GM12878 (cell line): Measurements from ENCODE around the gene KCNJ14. TPM values are rescaled to one million over a fixed set of nuclear protein-coding genes. Genes with fewer than 3 reads are reported as not detected.
"Not testable (repeated sequence)": the region's sequence is repeated elsewhere in the genome, so short reads cannot be mapped to it uniquely, and the experiment has no call there.

Experiments used
- ATAC-seq: fragments of 200-7000 bp; cut with Tn5 transposase; 3 replicates; pipeline ENCODE4 v1.9.1; 2020; ENCODE audit warnings: mild to moderate bottlenecking, moderate library complexity
- BruUV-seq: library from RNA; stranded (reverse); fragments of 400-500 nt; replicated peaks from 2 replicates; lab custom pipeline; 2021; lab: Mats Ljungman, UMichigan
- CTCF ChIA-PET: fragments of 300-600 bp; sonication (Branson Sonifier 250); formaldehyde crosslinking; extraction: SDS; loops from one replicate; lab custom pipeline; 2021; ENCODE audit warnings: inconsistent platforms; lab: Yijun Ruan, JAX
- POLR2A ChIA-PET: fragments of 350-600 bp; formaldehyde crosslinking; extraction: SDS; loops from one replicate; lab custom pipeline; 2021; ENCODE audit warnings: inconsistent platforms; lab: Charles Lee
- RAD21 ChIA-PET: fragments of 300-600 bp; sonication (Branson Sonifier 250); formaldehyde crosslinking; loops from one replicate; lab custom pipeline; 2023; ENCODE audit warnings: antibody characterized with exemption; ENCODE audit not compliant: unreplicated experiment; lab: Charles Lee
- SMC1A ChIA-PET: fragments of 300-600 bp; sonication (Branson Sonifier 250); formaldehyde crosslinking; loops from one replicate; lab custom pipeline; 2023; ENCODE audit not compliant: unreplicated experiment, uncharacterized antibody; lab: Charles Lee
- DNase-seq: peaks from one replicate; pipeline ENCODE4 v3.0.0-alpha.2; 2011; ENCODE audit warnings: low read depth, low spot score
- FAIRE-seq: peaks from 3 replicates; lab custom pipeline; 2011; peaks lifted over from hg19 to GRCh38; lab: Jason Lieb, UNC
- H2AFZ ChIP-seq: 2 replicates; pipeline ENCODE4 v1.6.0; 2011; ENCODE audit warnings: low read depth, low read length, control low read depth; ENCODE audit not compliant: control insufficient read depth
- H3K27ac ChIP-seq: 2 replicates; pipeline ENCODE4 v1.5.1; 2011; ENCODE audit warnings: control low read depth; ENCODE audit not compliant: control insufficient read depth, insufficient read depth
- H3K27me3 ChIP-seq, 2 experiments: replicated peaks in 1 of 2; 2 replicates each; pipeline versions ENCODE4 v1.6.0 to v1.6.1; 2011; ENCODE audit warnings: low read length in 1 of 2; ENCODE audit not compliant: control insufficient read depth in 2 of 2, insufficient read depth in 2 of 2
- H3K36me3 ChIP-seq, 2 experiments: 2 replicates each; pipeline ENCODE4 v1.5.1; 2011; ENCODE audit warnings: low read length in 1 of 2; ENCODE audit not compliant: control insufficient read depth in 2 of 2, insufficient read depth in 2 of 2
- H3K4me1 ChIP-seq: 2 replicates; pipeline ENCODE4 v1.6.1; 2011; ENCODE audit warnings: mild to moderate bottlenecking, low read length, moderate library complexity, mixed read lengths; ENCODE audit not compliant: control insufficient read depth, insufficient read depth
- H3K4me2 ChIP-seq: 2 replicates; pipeline ENCODE4 v1.6.0; 2011; ENCODE audit warnings: control low read depth; ENCODE audit not compliant: control insufficient read depth, insufficient read depth
- H3K4me3 ChIP-seq: fragments of 200-600 bp; sonication (generic); 2 replicates; pipeline ENCODE4 v1.5.1; 2016
- H3K79me2 ChIP-seq: 2 replicates; pipeline ENCODE4 v1.6.0; 2011; ENCODE audit warnings: low read length; ENCODE audit not compliant: control insufficient read depth, insufficient read depth
- H3K9ac ChIP-seq: 2 replicates; pipeline ENCODE4 v1.8.0; 2011; ENCODE audit warnings: low read length, control low read depth, mixed read lengths; ENCODE audit not compliant: control insufficient read depth, insufficient read depth
- H3K9me3 ChIP-seq: replicated peaks from 3 replicates; pipeline ENCODE4 v1.5.1; 2011; ENCODE audit warnings: mild to moderate bottlenecking, low read length; ENCODE audit not compliant: control insufficient read depth, insufficient read depth
- H4K20me1 ChIP-seq: 2 replicates; pipeline ENCODE4 v1.6.0; 2011; ENCODE audit not compliant: control insufficient read depth, insufficient read depth
- CHD2 ChIP-seq: IDR thresholded peaks from 2 replicates; pipeline ENCODE4 v1.6.1; 2011; ENCODE audit warnings: low read depth, low read length, improper control_type of control experiment, borderline replicate concordance
- FOXM1 ChIP-seq: IDR thresholded peaks from 2 replicates; pipeline ENCODE4 v1.6.1; 2012; ENCODE audit warnings: low read depth, mild to moderate bottlenecking, inconsistent platforms, low read length, moderate library complexity
- HDAC2 ChIP-seq: fragments of 200-600 bp; sonication (generic); IDR thresholded peaks from 2 replicates; pipeline ENCODE4 v1.6.1; 2017
- KAT2A ChIP-seq: conservative IDR thresholded peaks from 2 replicates; pipeline ENCODE4 v1.6.1; 2011; ENCODE audit warnings: low read depth, low read length; ENCODE audit not compliant: control insufficient read depth
- MEF2A ChIP-seq: IDR thresholded peaks from 2 replicates; pipeline ENCODE4 v1.6.1; 2011; ENCODE audit warnings: low read depth, mild to moderate bottlenecking, low read length, moderate library complexity; ENCODE audit not compliant: insufficient read depth
- POLR2AphosphoS5 ChIP-seq: IDR thresholded peaks from 2 replicates; pipeline ENCODE4 v1.6.1; 2011; ENCODE audit warnings: mild to moderate bottlenecking, low read length, inconsistent platforms
- RCOR1 ChIP-seq: conservative IDR thresholded peaks from 2 replicates; pipeline ENCODE4 v1.6.1; 2012; ENCODE audit warnings: low read depth, low read length, improper control_type of control experiment
- SUZ12 ChIP-seq: fragments of 200-600 bp; sonication (generic); IDR thresholded peaks from one replicate; pipeline ENCODE4 v1.6.1; 2018; ENCODE audit warnings: antibody characterized with exemption, mild to moderate bottlenecking; ENCODE audit not compliant: unreplicated experiment
- ZNF687 ChIP-seq: fragments of 450-650 bp; IDR thresholded peaks from 2 replicates; pipeline ENCODE4 v1.6.1; 2017; ENCODE audit warnings: mild to moderate bottlenecking, moderate library complexity
- WGBS: methylation state at CpG from one replicate; pipeline ENCODE4 v1.1.6; 2016; ENCODE audit warnings: low lambda C conversion rate; ENCODE audit not compliant: insufficient replicate concordance, insufficient coverage; ENCODE audit errors: missing lambda C conversion rate; 5-methylcytosine and 5-hydroxymethylcytosine counted together
- in situ Hi-C: fragments of 300-500 bp; cut with MboI; formaldehyde crosslinking; loops from 9 replicates; pipeline ENCODE4 v1.14.3; 2018; ENCODE audit warnings: mixed read lengths
- intact Hi-C: fragments of 100-400 bp; cut with micrococcal nuclease; formaldehyde crosslinking; loops from one replicate; pipeline ENCODE4 v1.14.2; 2022; ENCODE audit not compliant: unreplicated experiment
- polyA plus RNA-seq, 11 experiments: library from polyadenylated mRNA; depleted of rRNA in 4 of 11; unstranded in 6 of 11; stranded (reverse) in 5 of 11; fragments of >200 nt; fragmentation: Nextera tagmentation in 4 of 11; fragmentation: Illumina TruSeq in 1 of 11; extraction: Ambion mirVana in 4 of 11; extraction: Trizol in 1 of 11; gene quantifications; 1 replicate in 1 of 11; 2 replicates in 10 of 11; pipeline versions ENCODE4 v1.2.1 to v1.2.3, GENCODE V29; 2011 to 2016; ENCODE audit warnings: inconsistent platforms in 2 of 11, missing spikeins in 2 of 11, low read depth in 1 of 11
- total RNA-seq, 4 experiments: library from RNA; depleted of rRNA in 3 of 4; stranded (reverse); fragments of >200 nt in 3 of 4; fragmentation: Illumina TruSeq in 1 of 4; extraction: Trizol in 1 of 4; gene quantifications; 2 replicates each; pipeline versions ENCODE4 v1.2.1 to v1.2.3, GENCODE V29; 2013 to 2021

KCNJ14 gene
- total and polyA plus RNA-seq, 10 of the 15 experiments (the other 5 are each of a cell fraction or from before 2014, with no cell fraction given), result 0.24 to 1.4 (median 0.42) TPM

DNA sequence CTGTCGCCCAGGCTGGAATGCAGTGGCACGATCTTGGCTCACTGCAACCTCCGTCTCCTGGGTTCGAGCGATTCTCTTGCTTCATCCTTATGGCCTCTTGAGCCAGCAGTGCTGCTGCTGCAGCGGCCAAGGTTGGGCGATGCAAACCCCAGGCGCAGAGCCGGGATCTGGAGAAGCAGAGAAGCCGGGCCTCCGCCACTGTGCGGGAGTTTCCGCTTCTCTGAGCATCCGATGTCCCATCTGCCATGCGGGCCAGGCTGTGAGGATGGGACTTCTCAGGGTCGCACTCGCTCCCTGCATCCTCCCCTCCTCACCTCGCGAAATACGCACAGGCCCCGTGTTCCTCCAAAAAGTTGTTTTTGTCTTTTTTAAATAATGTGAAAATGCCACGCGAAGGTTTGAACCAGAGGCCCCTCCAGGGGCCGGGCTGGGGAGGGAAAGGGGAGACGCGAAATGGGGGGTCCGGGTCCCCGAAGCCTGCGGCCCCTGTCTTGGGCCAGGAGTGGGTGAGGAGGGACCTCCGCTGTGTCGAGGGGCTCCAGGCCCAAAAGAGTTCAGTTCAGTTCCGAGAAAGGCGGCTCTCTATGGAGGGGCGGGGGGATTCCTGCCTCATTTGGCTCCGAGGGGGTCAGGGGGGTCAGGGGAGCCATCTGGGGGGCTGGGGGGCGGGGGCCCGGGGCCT lies 29.7 kb downstream of the KCNJ14 start:
- no peaks in the 10 kb centered on the region for H3K36me3 ChIP-seq
- no peaks in the 10 kb centered on the region for H3K79me2 ChIP-seq
- in situ Hi-C loops, result no loop called here
- CTCF ChIA-PET, result no interaction called here
- intact Hi-C loops, result no loop called here
- BruUV-seq, result no TSS peak
- H3K4me3 ChIP-seq, result no peak overlapping the region
- peaks cover 7% of the 10 kb centered on the region for H3K4me1 ChIP-seq
- RAD21 ChIA-PET, result no interaction called here
- H2AFZ ChIP-seq, result no peak overlapping the region
- no peaks in the 10 kb centered on the region for H3K9me3 ChIP-seq
- POLR2A ChIA-PET, result no interaction called here
- TF ChIP-seq HDAC2 (no peak), RCOR1 (no peak), KAT2A (no peak), ZNF687 (no peak), POLR2AphosphoS5 (no peak), SUZ12 (no peak), MEF2A (no peak), CHD2 (no peak), FOXM1 (no peak)
- no peak overlapping the region for H3K27ac ChIP-seq
- H3K4me2 ChIP-seq, result no peak overlapping the region
- no peak for FAIRE-seq
- WGBS, result 66% methylated on average over 28 of the region's 37 CpGs
- no peaks in the 10 kb centered on the region for H3K27me3 ChIP-seq
- no peak for DNase-seq
- SMC1A ChIA-PET, result no interaction called here
- H3K9ac ChIP-seq, result no peak overlapping the region
- no peak for ATAC-seq
- no peaks in the 10 kb centered on the region for H4K20me1 ChIP-seq

DNA sequence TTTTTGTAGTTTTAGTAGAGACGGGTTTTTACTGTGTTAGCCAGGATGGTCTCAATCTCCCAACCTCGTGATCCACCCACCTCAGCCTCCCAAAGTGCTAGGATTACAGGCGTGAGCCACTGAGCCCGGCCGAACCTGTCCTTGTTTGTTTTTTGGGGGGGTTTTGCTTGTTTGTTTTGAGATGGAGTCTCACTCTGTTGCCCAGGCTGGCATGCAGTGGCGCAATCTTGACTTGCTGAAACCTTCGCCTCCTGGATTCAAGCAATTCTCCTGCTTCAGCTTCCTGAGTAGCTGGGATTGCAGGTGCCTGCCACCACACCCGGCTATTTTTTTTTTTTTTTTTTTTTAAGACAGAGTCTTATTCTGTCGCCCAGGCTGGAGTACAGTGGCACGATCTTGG lies 31.3 kb downstream of the KCNJ14 start:
- ChIA-PET CTCF (interaction anchor here (1.2 to 6.0 kb wide), 5 partner anchors 19 to 174 kb away, joined by 3 to 155 read pairs (median 6); partner anchors contain the start of gene KDELR1), RAD21 (interaction anchor here (1.2 kb wide), 1 partner anchor 98 kb away, joined by 3 read pairs; no protein-coding TSS in a partner anchor), SMC1A (interaction anchor here (1.5 kb wide), 1 partner anchor 87 kb away, joined by 3 read pairs; no protein-coding TSS in a partner anchor)
- ATAC-seq, H3K9me3 ChIP-seq, H3K4me3 ChIP-seq, in situ Hi-C loops, H2AFZ ChIP-seq, BruUV-seq, H3K79me2 ChIP-seq, H4K20me1 ChIP-seq, FAIRE-seq, DNase-seq, H3K27me3 ChIP-seq, H3K36me3 ChIP-seq, H3K9ac ChIP-seq, intact Hi-C loops, H3K4me2 ChIP-seq, H3K27ac ChIP-seq, POLR2A ChIA-PET: not testable (repeated sequence)
- WGBS, result 44% methylated on average over 7 of the region's 10 CpGs
- peaks cover 20% of the 10 kb centered on the region for H3K4me1 ChIP-seq
